Measurements from ENCODE around the gene GPRC5C. TPM values are rescaled to one million over a fixed set of nuclear protein-coding genes. Genes with fewer than 3 reads are reported as not detected.
A peak's percentile ranks its signal among the peaks of the same experiment; 100 is the strongest.

GPRC5C gene
- total and polyA plus RNA-seq, 2 of the 13 experiments (the other 11 are each of a cell fraction or from before 2014, with no cell fraction given): 85.6 to 300 TPM

GRCh38 chr17:74417178-74418045 lies 14.5 kb upstream of the GPRC5C start (continued):
- TF ChIP-seq MBD4 (IDR thresholded peaks at IDR 0.05; ENCODE audit: borderline replicate concordance, low read length) (no peak), ZNF605 (CRISPR knock-in tag; IDR thresholded peaks at IDR 0.05) (no peak), NR2C2 (CRISPR knock-in tag; IDR thresholded peaks at IDR 0.05; ENCODE audit: borderline replicate concordance) (no peak), ZNF7 (CRISPR knock-in tag; IDR thresholded peaks at IDR 0.05) (peak; percentile 86), CC2D1A (CRISPR knock-in tag; IDR thresholded peaks at IDR 0.05) (0 out of 2 replicates have a peak, but pooled peaks have one; percentile 80), CTCF (CRISPR knock-in tag; IDR thresholded peaks at IDR 0.05) (no peak), KLF11 (CRISPR knock-in tag; IDR thresholded peaks at IDR 0.05) (peak; percentile 43; the same call in 1 of the 2 replicates), ZNF558 (CRISPR knock-in tag; IDR thresholded peaks at IDR 0.05; ENCODE audit: borderline replicate concordance) (no peak), FOXK1 (CRISPR knock-in tag; IDR thresholded peaks at IDR 0.05; ENCODE audit: borderline replicate concordance, low read depth) (peak; percentile 81), MED1 (CRISPR knock-in tag; IDR thresholded peaks at IDR 0.05) (0 out of 2 replicates have a peak, but pooled peaks have one; percentile 33), GTF3A (CRISPR knock-in tag; conservative IDR thresholded peaks at IDR 0.05) (peak; percentile 100), RCOR2 (CRISPR knock-in tag; IDR thresholded peaks at IDR 0.05) (peak; percentile 98), HNF1A (IDR thresholded peaks at IDR 0.05; ENCODE audit: low read depth) (peak; percentile 86), HNF1A (CRISPR knock-in tag; IDR thresholded peaks at IDR 0.05; ENCODE audit: borderline replicate concordance) (peak; percentile 90; the same call in 1 of the 2 replicates), ZFP90 (CRISPR knock-in tag; IDR thresholded peaks at IDR 0.05; ENCODE audit: borderline replicate concordance) (peak; percentile 59; the same call in 1 of the 2 replicates), IKZF1 (IDR thresholded peaks at IDR 0.05) (no peak), NR2F2 (IDR thresholded peaks at IDR 0.05; ENCODE audit: borderline replicate concordance, low read depth) (no peak), ZFP36 (IDR thresholded peaks at IDR 0.05; ENCODE audit: borderline replicate concordance, low read depth, low read length, partially characterized antibody) (no peak), ZNF224 (CRISPR knock-in tag; IDR thresholded peaks at IDR 0.05) (no peak), ATF1 (CRISPR knock-in tag; IDR thresholded peaks at IDR 0.05) (no peak), JUNB (CRISPR knock-in tag; IDR thresholded peaks at IDR 0.05; ENCODE audit: borderline replicate concordance) (peak; percentile 64; the same call in 1 of the 2 replicates), MXI1 (IDR thresholded peaks at IDR 0.05; ENCODE audit: borderline replicate concordance, low read depth, low read length) (peak; percentile 67; the same call in 1 of the 3 replicates), ZNF720 (CRISPR knock-in tag; IDR thresholded peaks at IDR 0.05) (no peak), ZNF337 (CRISPR knock-in tag; IDR thresholded peaks at IDR 0.05; ENCODE audit: borderline replicate concordance, low read depth) (no peak), GATAD2A (CRISPR knock-in tag; IDR thresholded peaks at IDR 0.05) (peak; percentile 54), HCFC1 (IDR thresholded peaks at IDR 0.05; ENCODE audit: low read depth, low read length) (no peak), ZSCAN31 (CRISPR knock-in tag; IDR thresholded peaks at IDR 0.05; ENCODE audit: low read depth) (peak; percentile 71; the same call in 1 of the 2 replicates)

All from HepG2 (cell line).